ENCODE measurements around the gene CS. TPM values are rescaled to one million over a fixed set of nuclear protein-coding genes. Genes with fewer than 3 reads are reported as not detected.

Gene CS
- total RNA-seq, 1 donor from 2014 or later = 64.8 TPM

DNA sequence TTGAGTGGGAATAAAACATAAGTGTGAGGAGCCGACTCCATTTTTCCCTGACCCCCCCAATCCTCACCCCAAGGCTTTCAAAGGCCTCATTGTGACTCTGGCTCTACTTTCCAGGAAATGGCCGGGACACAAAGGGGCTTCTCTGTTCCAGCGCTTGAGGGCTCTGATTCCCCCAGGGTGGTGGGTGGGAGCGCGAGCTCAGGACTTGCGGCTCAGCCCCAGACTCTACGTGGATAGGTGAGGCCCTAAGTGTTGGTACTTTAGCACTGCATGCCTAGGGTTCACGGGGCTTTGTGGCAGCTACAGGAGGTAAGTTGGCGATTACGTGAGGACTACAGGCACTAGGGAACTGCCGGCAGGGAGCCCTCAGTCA, 15.1 kb upstream of the CS start:
- Histone ChIP-seq H3K36me3 (ENCODE audit: control insufficient read depth, insufficient read depth, low read length) (peaks cover 7% of the 10 kb centered on the region), H3K27me3 (ENCODE audit: control insufficient read depth, insufficient read depth, low read length) (no peaks in the 10 kb centered on the region), H3K4me3 (ENCODE audit: low read depth, low read length) (peak overlapping the region; percentile 90)
- no peak for FAIRE-seq
- no peak for DNase-seq (ENCODE audit: low read depth)
- TF ChIP-seq, protein P1, sequence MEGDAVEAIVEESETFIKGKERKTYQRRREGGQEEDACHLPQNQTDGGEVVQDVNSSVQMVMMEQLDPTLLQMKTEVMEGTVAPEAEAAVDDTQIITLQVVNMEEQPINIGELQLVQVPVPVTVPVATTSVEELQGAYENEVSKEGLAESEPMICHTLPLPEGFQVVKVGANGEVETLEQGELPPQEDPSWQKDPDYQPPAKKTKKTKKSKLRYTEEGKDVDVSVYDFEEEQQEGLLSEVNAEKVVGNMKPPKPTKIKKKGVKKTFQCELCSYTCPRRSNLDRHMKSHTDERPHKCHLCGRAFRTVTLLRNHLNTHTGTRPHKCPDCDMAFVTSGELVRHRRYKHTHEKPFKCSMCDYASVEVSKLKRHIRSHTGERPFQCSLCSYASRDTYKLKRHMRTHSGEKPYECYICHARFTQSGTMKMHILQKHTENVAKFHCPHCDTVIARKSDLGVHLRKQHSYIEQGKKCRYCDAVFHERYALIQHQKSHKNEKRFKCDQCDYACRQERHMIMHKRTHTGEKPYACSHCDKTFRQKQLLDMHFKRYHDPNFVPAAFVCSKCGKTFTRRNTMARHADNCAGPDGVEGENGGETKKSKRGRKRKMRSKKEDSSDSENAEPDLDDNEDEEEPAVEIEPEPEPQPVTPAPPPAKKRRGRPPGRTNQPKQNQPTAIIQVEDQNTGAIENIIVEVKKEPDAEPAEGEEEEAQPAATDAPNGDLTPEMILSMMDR (IDR thresholded peaks at IDR 0.05; ENCODE audit: insufficient read depth, low read length, severe bottlenecking) = no peak

DNA sequence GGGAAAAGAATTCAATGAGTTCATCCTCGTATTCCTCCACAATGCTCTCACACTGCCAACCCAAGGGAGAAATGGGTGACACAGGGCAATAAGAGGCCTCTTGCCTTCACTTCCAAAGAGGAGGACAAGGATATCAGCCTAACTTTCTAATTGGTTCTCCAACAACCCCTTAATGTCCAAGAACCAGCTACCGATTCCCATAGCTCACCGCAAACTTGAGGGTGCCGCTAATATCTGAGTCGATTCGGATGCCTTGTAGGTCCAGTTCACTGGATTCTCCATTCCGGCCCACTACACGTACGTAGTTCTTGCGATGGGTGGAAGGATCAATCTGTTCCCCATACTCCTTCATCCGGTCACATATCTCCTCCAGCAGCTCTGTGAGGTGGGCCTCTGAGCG, 10.9 kb upstream of the CS start:
- H3K4me3 ChIP-seq (ENCODE audit: low read depth, low read length) = no peak overlapping the region
- H3K36me3 ChIP-seq (ENCODE audit: control insufficient read depth, insufficient read depth, low read length) = peaks cover 6% of the 10 kb centered on the region
- no peaks in the 10 kb centered on the region for H3K27me3 ChIP-seq (ENCODE audit: control insufficient read depth, insufficient read depth, low read length)
- FAIRE-seq (no peak), DNase-seq (ENCODE audit: low read depth) (no peak)
- TF ChIP-seq, protein P1 (IDR thresholded peaks at IDR 0.05; ENCODE audit: insufficient read depth, low read length, severe bottlenecking) = no peak

DNA sequence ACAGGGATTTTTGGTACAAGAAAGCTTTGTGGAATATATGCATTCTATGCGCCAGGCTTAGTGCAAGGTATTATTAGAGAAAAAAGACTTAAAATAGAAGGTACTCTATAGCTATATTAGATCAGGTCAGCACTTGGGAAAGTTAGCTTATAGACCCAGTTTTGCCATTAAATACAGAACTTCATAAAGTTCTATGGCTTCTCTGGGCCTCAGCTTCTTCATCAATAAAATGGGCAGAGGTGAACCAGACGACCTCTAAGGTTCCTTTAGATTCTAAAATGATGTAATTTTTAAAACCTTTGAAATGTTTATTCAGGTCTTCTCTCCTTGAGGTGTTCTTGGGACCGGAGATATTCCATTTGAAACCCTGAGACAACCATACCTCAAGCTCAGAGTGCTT, 8.6 kb upstream of the CS start:
- H3K4me3 ChIP-seq (ENCODE audit: low read depth, low read length) = no peak overlapping the region
- DNase-seq (ENCODE audit: low read depth) (no peak), FAIRE-seq (no peak)
- TF ChIP-seq, protein P1 (IDR thresholded peaks at IDR 0.05; ENCODE audit: insufficient read depth, low read length, severe bottlenecking) = no peak
- H3K27me3 ChIP-seq (ENCODE audit: control insufficient read depth, insufficient read depth, low read length) = no peaks in the 10 kb centered on the region
- peaks cover 6% of the 10 kb centered on the region for H3K36me3 ChIP-seq (ENCODE audit: control insufficient read depth, insufficient read depth, low read length)

DNA sequence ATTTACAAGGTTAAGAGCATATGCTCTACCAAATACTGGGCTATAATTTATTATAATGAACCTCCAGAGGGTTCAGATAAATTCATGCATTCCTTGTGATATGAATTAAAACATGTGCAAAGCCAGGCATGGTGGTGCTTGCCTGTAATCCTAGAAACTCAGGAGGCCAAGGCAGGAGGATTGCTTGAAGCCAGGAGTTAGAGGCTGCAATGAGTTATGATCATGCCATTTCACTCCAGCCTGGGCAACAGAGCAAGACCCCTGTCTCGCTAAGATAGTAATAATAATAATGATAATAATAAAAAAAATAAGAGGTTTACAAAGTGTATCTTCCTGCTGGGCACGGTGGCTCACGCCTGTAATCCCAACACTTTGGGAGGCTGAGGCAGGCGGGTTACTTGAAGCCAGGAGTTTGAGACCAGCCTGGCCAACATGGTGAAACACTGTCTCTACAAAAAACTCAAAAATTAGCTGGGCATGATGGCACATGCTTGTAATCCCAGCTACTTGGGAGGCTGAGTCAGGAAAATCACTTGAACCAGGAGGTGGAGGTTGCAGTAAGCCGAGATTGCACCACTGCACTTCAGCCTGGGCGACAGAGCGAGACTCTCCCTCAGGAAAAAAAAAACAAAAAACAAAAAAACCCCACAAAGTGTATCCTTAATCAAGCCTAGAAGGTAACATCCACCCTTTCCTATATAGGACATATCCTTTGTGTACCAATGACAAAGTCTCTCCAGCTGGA, 7.3 kb upstream of the CS start:
- peaks cover 6% of the 10 kb centered on the region for H3K36me3 ChIP-seq (ENCODE audit: control insufficient read depth, insufficient read depth, low read length)
- TF ChIP-seq, protein P1 (IDR thresholded peaks at IDR 0.05; ENCODE audit: insufficient read depth, low read length, severe bottlenecking) = no peak
- no peak overlapping the region for H3K4me3 ChIP-seq (ENCODE audit: low read depth, low read length)
- FAIRE-seq = no peak
- peak; percentile 65 for DNase-seq (ENCODE audit: low read depth)
- no peaks in the 10 kb centered on the region for H3K27me3 ChIP-seq (ENCODE audit: control insufficient read depth, insufficient read depth, low read length)

DNA sequence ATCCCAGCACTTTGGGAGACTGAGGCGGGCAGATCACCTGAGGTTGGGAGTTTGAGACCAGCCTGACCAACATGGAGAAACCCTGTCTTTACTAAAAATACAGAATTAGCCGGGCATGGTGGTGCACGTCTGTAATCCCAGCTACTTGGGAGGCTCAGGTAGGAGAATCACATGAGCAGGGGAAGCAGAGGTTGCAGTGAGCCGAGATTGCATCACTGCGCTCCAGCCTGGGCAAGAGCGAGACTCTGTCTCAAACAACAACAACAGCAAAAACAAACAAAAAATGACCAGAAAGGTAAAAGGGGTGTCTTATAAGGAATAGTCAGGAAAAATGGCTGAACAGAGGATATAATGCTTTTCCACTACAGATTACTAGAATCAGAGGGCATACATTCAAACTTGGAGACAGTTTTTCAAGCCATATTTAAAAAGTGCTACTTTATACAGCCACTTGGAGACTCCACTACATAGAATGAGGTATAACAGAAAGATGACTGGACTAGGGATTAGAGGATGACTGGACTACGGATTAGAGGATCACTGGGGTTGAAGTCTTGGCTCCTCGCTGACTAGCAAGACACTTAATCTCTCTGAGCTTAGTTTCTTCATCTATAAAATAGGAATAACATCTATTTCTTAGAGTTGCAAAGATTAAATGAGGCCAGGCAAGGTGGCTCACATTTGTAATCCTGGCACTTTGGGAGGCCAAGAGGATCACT, 4.9 kb upstream of the CS start:
- FAIRE-seq (no peak), DNase-seq (ENCODE audit: low read depth) (no peak)
- H3K36me3 ChIP-seq (ENCODE audit: control insufficient read depth, insufficient read depth, low read length) = peaks cover 7% of the 10 kb centered on the region
- no peaks in the 10 kb centered on the region for H3K27me3 ChIP-seq (ENCODE audit: control insufficient read depth, insufficient read depth, low read length)
- H3K4me3 ChIP-seq (ENCODE audit: low read depth, low read length) = no peak overlapping the region
- TF ChIP-seq, protein P1 (IDR thresholded peaks at IDR 0.05; ENCODE audit: insufficient read depth, low read length, severe bottlenecking) = no peak
